Posterior vena cava (tissue), 2 donors: ENCODE results near the gene SPOCK1. TPM values are rescaled to one million over a fixed set of nuclear protein-coding genes. Genes with fewer than 3 reads are reported as not detected.
"Not testable (repeated sequence)": the region's sequence is repeated elsewhere in the genome, so short reads cannot be mapped to it uniquely, and the experiment has no call there.

ENCODE experiments used
- DNase-seq: peaks from one replicate; pipeline ENCODE4 v3.0.0-alpha.2; 2020; ENCODE audit warnings: low spot score
- intact Hi-C, 2 donors: fragments of 100-400 bp; cut with DNase I; formaldehyde crosslinking; loops; one replicate each; pipeline versions ENCODE4 v1.14.1 to v1.14.2; 2022 to 2023
- long read RNA-seq, 2 donors: library from polyadenylated mRNA; unstranded; transcript quantifications; one replicate each; pipeline ENCODE4 v2.0.0, GENCODE V29; 2020 to 2021
- total RNA-seq, 2 donors: library from RNA; stranded (reverse); fragmentation: NEBNext Ultra II Directional; extraction: Animal tissue kit (Norgen Biotek cat#: 25700); gene quantifications; one replicate each; pipeline ENCODE4 v1.2.1, GENCODE V29; 2021
- donor health status: DM: yes; HTN: yes; CAD: no.
- donor health status: DM: yes; HTN: yes; CAD: no.

The SPOCK1 gene
- 100 to 1,000 TPM; 100 to 106 TPM for total RNA-seq
- long read RNA-seq, donor 1, full-length matches to known transcripts, result 2 of 13 reads
- long read RNA-seq, donor 1, partial matches to known transcripts, result 0 of 13 reads
- long read RNA-seq, donor 1, other reads (novel, unspliced or antisense), result 11 of 13 reads
- long read RNA-seq, donor 2, full-length matches to known transcripts, result 1 of 9 reads
- long read RNA-seq, donor 2, partial matches to known transcripts, result 1 of 9 reads
- long read RNA-seq, donor 2, other reads (novel, unspliced or antisense), result 7 of 9 reads

GRCh38 chr5:137498736-137499505, at the start of gene SPOCK1:
Gene SPOCK1 (minus strand): TSS chr5:137499326.
- peak; percentile 90 for DNase-seq
- intact Hi-C loops, result loop anchor here (10.0 kb wide), 2 partner anchors 164 to 184 kb away; no protein-coding TSS in a partner anchor

- no peak for DNase-seq
- intact Hi-C loops, result no loop called here
Observed at GRCh38 chr5:137545956-137546355, 46.8 kb upstream of the SPOCK1 start.

- intact Hi-C loops, DNase-seq: not testable (repeated sequence)
Observed at GRCh38 chr5:137535449-137535848, 36.3 kb upstream of the SPOCK1 start.

- no peak for DNase-seq
- intact Hi-C loops, result no loop called here
Observed at GRCh38 chr5:137533963-137534362, 34.8 kb upstream of the SPOCK1 start.

GRCh38 chr5:137531266-137531665, 32.1 kb upstream of the SPOCK1 start:
- DNase-seq, result no peak
- intact Hi-C loops, result no loop called here

GRCh38 chr5:137521246-137521645, 22.1 kb upstream of the SPOCK1 start:
- no peak for DNase-seq
- intact Hi-C loops, result no loop called here

- no peak for DNase-seq
- intact Hi-C loops, result no loop called here
Observed at GRCh38 chr5:137516961-137517360, 17.8 kb upstream of the SPOCK1 start.

- intact Hi-C loops, result no loop called here
- DNase-seq, result no peak
Observed at GRCh38 chr5:137516251-137516797, 17.2 kb upstream of the SPOCK1 start.

GRCh38 chr5:137515238-137515637, 16.1 kb upstream of the SPOCK1 start:
- no peak for DNase-seq
- intact Hi-C loops, result no loop called here

- no peak for DNase-seq
- intact Hi-C loops, result no loop called here
Observed at GRCh38 chr5:137510671-137511070, 11.5 kb upstream of the SPOCK1 start.

GRCh38 chr5:137507150-137507549, 8.0 kb upstream of the SPOCK1 start:
- DNase-seq, result no peak
- intact Hi-C loops, result no loop called here

GRCh38 chr5:137506296-137506695, 7.2 kb upstream of the SPOCK1 start:
- DNase-seq, result no peak
- intact Hi-C loops, result no loop called here

- intact Hi-C loops, result no loop called here
- no peak for DNase-seq
Observed at GRCh38 chr5:137504916-137505315, 5.8 kb upstream of the SPOCK1 start.

- intact Hi-C loops, result no loop called here
- DNase-seq, result no peak
Observed at GRCh38 chr5:137503456-137503855, 4.3 kb upstream of the SPOCK1 start.

- DNase-seq, result no peak
- intact Hi-C loops, result no loop called here
Observed at GRCh38 chr5:137502632-137503031, 3.5 kb upstream of the SPOCK1 start.

GRCh38 chr5:137501846-137502406, 2.8 kb upstream of the SPOCK1 start:
- intact Hi-C loops, result no loop called here
- no peak for DNase-seq

- intact Hi-C loops, result no loop called here
- DNase-seq, result no peak
Observed at GRCh38 chr5:137501226-137501625, 2.1 kb upstream of the SPOCK1 start.

- intact Hi-C loops, result no loop called here
Observed at GRCh38 chr5:137500615-137501225, 1.6 kb upstream of the SPOCK1 start.

GRCh38 chr5:137499506-137499847, 351 bp upstream of the SPOCK1 start:
- intact Hi-C loops, result loop anchor here (10.0 kb wide), 2 partner anchors 165 to 185 kb away; no protein-coding TSS in a partner anchor
- DNase-seq, result not testable (repeated sequence)

More at GRCh38 chr5:137500615-137501225, 1.6 kb upstream of the SPOCK1 start:
- DNase-seq, result no peak

GRCh38 chr5:137498301-137498735, 808 bp downstream of the SPOCK1 start:
- intact Hi-C loops, result loop anchor here (10.0 kb wide), 2 partner anchors 164 to 184 kb away; no protein-coding TSS in a partner anchor
- peak; percentile 84 for DNase-seq
